MM.1S (cell line): Measurements from ENCODE around the gene TLR5.

Experiments
- DNase-seq: peaks from one replicate; pipeline ENCODE4 v3.0.0-alpha.2; 2015
- H2AFZ ChIP-seq: fragments of 300-600 bp; sonication (generic); 2 replicates; pipeline ENCODE4 v1.6.0; 2016; ENCODE audit warnings: antibody characterized with exemption, low read length
- H3F3A ChIP-seq: fragments of 300-600 bp; sonication (generic); 2 replicates; pipeline ENCODE4 v1.6.1; 2016; ENCODE audit warnings: mild to moderate bottlenecking, antibody characterized with exemption, low read length, moderate library complexity, mixed read lengths; ENCODE audit not compliant: insufficient read depth
- H3K27ac ChIP-seq: fragments of 300-600 bp; sonication (generic); 2 replicates; pipeline ENCODE4 v1.5.1; 2016; ENCODE audit warnings: mild to moderate bottlenecking, low read length
- H3K27me3 ChIP-seq: fragments of 300-600 bp; sonication (generic); replicated peaks from 2 replicates; pipeline ENCODE4 v1.6.0; 2016; ENCODE audit warnings: low read length; ENCODE audit not compliant: insufficient read depth
- H3K36me3 ChIP-seq: fragments of 300-600 bp; sonication (generic); replicated peaks from 2 replicates; pipeline ENCODE4 v1.6.1; 2016; ENCODE audit warnings: mild to moderate bottlenecking, low read length, mixed read lengths; ENCODE audit not compliant: insufficient read depth
- H3K4me1 ChIP-seq: fragments of 300-600 bp; sonication (generic); 2 replicates; pipeline ENCODE4 v1.6.1; 2016; ENCODE audit warnings: low read length, mixed read lengths
- H3K4me2 ChIP-seq: fragments of 300-600 bp; sonication (generic); 2 replicates; pipeline ENCODE4 v1.6.0; 2016; ENCODE audit warnings: low read depth, low read length
- H3K4me3 ChIP-seq: fragments of 300-600 bp; sonication (generic); 2 replicates; pipeline ENCODE4 v1.5.1; 2016; ENCODE audit warnings: low read length, mixed read lengths
- H3K79me2 ChIP-seq: fragments of 300-600 bp; sonication (generic); 2 replicates; pipeline ENCODE4 v1.6.1; 2016; ENCODE audit warnings: mixed run types, low read length, mixed read lengths
- H3K9ac ChIP-seq: fragments of 300-600 bp; sonication (generic); 2 replicates; pipeline ENCODE4 v1.6.1; 2016; ENCODE audit warnings: low read length, mixed read lengths
- H3K9me2 ChIP-seq: fragments of 300-600 bp; sonication (generic); replicated peaks from 2 replicates; pipeline ENCODE4 v1.6.1; 2016; ENCODE audit warnings: mild to moderate bottlenecking, low read length, mixed read lengths; ENCODE audit not compliant: insufficient read depth
- H3K9me3 ChIP-seq: fragments of 300-600 bp; sonication (generic); replicated peaks from 2 replicates; pipeline ENCODE4 v1.6.1; 2016; ENCODE audit warnings: mild to moderate bottlenecking, low read length, mixed read lengths; ENCODE audit not compliant: insufficient read depth
- H4K20me1 ChIP-seq: fragments of 300-600 bp; sonication (generic); 2 replicates; pipeline ENCODE4 v1.6.1; 2016; ENCODE audit warnings: mild to moderate bottlenecking, low read length, moderate library complexity, mixed read lengths; ENCODE audit not compliant: insufficient read depth
- EZH2 ChIP-seq: fragments of 300-600 bp; sonication (generic); optimal IDR thresholded peaks from 2 replicates; pipeline ENCODE3; 2017; ENCODE audit warnings: low read depth, mild to moderate bottlenecking, antibody characterized with exemption, low read length, mixed read lengths
- EZH2phosphoT487 ChIP-seq: fragments of 300-600 bp; sonication (generic); IDR thresholded peaks from 2 replicates; pipeline ENCODE4 v1.6.1; 2018; ENCODE audit warnings: antibody characterized with exemption, low read length
- TF ChIP-seq, protein P1 (sequence below): fragments of 300-600 bp; sonication (generic); IDR thresholded peaks from 2 replicates; pipeline ENCODE4 v1.5.1; 2016; ENCODE audit warnings: antibody characterized with exemption, low read length, mixed read lengths

Gene TLR5

DNA sequence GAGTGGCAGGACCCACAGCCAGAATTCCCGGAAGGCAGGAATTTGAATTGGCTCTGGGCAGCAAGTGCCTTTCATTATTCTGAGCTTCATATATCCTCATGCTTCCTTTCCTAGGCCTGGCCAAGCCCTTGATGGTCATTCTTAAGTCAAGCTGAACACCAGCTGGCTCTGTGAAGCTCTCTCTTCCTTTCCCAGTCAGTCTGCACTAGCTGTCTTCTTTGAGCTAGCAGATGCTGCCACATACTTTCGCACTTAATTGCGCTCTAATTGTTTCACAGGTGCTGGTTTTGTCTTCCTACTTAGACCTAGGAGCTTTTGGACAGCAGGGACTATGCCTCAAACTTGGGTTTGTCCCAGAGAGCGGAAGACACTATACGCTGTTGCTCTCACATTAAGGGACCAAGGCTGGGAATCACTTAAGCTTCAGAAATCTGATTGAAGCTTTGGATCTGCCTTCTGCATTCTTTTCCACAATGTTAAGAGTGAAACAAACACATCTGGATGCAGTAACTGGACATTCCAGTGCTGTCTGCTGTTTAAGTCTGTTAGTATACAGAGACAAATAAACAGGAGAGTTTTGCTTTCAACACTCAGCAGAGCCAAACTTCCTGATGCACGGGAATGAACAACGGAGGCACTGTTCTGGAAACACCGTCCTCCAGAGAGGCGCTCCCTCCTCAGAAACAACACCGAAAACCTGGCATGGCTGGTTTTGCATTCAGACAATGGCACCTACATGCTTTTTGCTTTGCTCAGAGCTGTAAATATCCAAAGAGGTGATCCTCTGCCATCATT lies 2.2 kb downstream of the TLR5 start:
- Histone ChIP-seq H2AFZ (no peak overlapping the region), H3K4me2 (no peak overlapping the region), H3K79me2 (no peaks in the 10 kb centered on the region), H3K9ac (no peak overlapping the region), H3K27ac (no peak overlapping the region), H3K36me3 (no peaks in the 10 kb centered on the region), H3K4me1 (peaks cover 14% of the 10 kb centered on the region), H3K9me2 (no peaks in the 10 kb centered on the region), H3K27me3 (peaks cover 2% of the 10 kb centered on the region; the same call in 1 of the 2 replicates), H3F3A (peaks cover 13% of the 10 kb centered on the region), H4K20me1 (no peaks in the 10 kb centered on the region), H3K4me3 (no peak overlapping the region), H3K9me3 (no peaks in the 10 kb centered on the region)
- no peak for DNase-seq
- no peak for TF ChIP-seq EZH2
- no peak for TF ChIP-seq EZH2phosphoT487
- TF ChIP-seq, protein P1, sequence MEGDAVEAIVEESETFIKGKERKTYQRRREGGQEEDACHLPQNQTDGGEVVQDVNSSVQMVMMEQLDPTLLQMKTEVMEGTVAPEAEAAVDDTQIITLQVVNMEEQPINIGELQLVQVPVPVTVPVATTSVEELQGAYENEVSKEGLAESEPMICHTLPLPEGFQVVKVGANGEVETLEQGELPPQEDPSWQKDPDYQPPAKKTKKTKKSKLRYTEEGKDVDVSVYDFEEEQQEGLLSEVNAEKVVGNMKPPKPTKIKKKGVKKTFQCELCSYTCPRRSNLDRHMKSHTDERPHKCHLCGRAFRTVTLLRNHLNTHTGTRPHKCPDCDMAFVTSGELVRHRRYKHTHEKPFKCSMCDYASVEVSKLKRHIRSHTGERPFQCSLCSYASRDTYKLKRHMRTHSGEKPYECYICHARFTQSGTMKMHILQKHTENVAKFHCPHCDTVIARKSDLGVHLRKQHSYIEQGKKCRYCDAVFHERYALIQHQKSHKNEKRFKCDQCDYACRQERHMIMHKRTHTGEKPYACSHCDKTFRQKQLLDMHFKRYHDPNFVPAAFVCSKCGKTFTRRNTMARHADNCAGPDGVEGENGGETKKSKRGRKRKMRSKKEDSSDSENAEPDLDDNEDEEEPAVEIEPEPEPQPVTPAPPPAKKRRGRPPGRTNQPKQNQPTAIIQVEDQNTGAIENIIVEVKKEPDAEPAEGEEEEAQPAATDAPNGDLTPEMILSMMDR, result no peak

DNA sequence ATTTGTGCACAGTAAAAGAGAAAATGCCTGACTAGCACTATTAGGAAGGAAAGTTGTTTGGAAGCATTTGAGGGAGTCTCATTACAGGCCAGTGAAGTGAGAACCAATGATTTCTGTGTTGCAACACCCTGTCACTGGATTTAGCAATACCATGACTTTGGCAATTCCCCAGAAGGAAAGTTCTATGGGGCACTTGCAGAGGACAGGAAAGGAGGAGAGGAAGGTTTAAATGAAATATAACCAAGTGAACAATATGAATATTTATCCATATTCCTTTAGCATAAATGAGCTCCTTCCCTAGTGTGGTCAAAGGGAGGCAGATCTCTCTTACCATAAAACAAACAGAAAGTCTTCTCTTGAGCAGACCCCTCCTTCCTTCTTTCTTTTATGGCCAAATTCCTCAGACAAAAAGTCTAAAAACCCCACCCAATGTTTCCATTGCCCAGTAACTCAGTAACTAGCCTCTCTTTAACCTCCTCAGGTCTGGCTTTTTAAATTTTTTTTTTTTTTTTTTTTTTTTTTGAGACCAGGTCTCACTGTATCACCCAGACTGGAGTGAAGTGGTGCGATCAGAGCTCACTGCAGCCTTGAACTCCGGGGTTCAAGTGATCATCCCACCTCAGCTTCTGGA lies 5.5 kb downstream of the TLR5 start:
- DNase-seq, result no peak
- Histone ChIP-seq H3K9ac (no peak overlapping the region), H3K4me3 (no peak overlapping the region), H3K9me3 (no peaks in the 10 kb centered on the region), H3K79me2 (no peaks in the 10 kb centered on the region), H3K9me2 (no peaks in the 10 kb centered on the region), H4K20me1 (no peaks in the 10 kb centered on the region), H2AFZ (no peak overlapping the region), H3K27me3 (peaks cover 30% of the 10 kb centered on the region), H3K36me3 (no peaks in the 10 kb centered on the region), H3F3A (no peaks in the 10 kb centered on the region), H3K4me2 (no peak overlapping the region), H3K4me1 (peaks cover 3% of the 10 kb centered on the region; the same call in 1 of the 2 replicates), H3K27ac (no peak overlapping the region)
- TF ChIP-seq EZH2phosphoT487, result no peak
- TF ChIP-seq EZH2, result no peak
- TF ChIP-seq, protein P1, result no peak

DNA sequence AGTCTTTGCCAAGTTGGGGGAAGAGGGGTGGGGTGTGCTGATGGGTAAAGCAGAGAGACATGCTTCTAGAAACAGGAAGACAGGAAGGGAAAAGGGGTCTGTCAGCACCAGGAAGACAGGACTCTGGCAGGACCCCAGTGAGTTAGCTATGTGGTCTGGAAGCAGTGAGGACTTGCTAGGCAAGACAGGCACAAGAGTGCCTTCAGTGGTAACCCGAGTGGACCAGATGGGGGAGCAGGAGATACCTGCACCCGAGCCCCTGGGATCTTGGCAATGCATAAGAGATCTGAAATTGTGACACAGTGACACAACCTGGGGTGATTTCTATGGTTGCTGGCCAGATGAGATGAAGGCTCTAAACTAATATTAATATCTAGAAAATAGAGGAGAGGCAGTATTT lies 7.0 kb downstream of the TLR5 start:
- Histone ChIP-seq H3K27ac (no peak overlapping the region), H3K4me3 (no peak overlapping the region), H3K36me3 (no peaks in the 10 kb centered on the region), H3K9ac (no peak overlapping the region), H3K4me1 (peaks cover 3% of the 10 kb centered on the region; the same call in 1 of the 2 replicates), H3K4me2 (no peak overlapping the region), H3K79me2 (no peaks in the 10 kb centered on the region), H4K20me1 (no peaks in the 10 kb centered on the region), H3K9me2 (no peaks in the 10 kb centered on the region), H3F3A (no peaks in the 10 kb centered on the region), H3K27me3 (peaks cover 32% of the 10 kb centered on the region), H2AFZ (no peak overlapping the region), H3K9me3 (no peaks in the 10 kb centered on the region)
- TF ChIP-seq EZH2phosphoT487, result no peak
- TF ChIP-seq, protein P1, result peak; percentile 17; the same call in 1 of the 2 replicates
- DNase-seq, result no peak
